ENCODE results near the gene FBP1.

- TF ChIP-seq PATZ1 (CRISPR knock-in tag; IDR thresholded peaks at IDR 0.05; ENCODE audit: borderline replicate concordance) (no peak), RARB (CRISPR knock-in tag; IDR thresholded peaks at IDR 0.05) (no peak), ISL1 (CRISPR knock-in tag; IDR thresholded peaks at IDR 0.05) (no peak), ZNF70 (CRISPR knock-in tag; IDR thresholded peaks at IDR 0.05) (no peak)
Observed at GRCh38 chr9:94577571-94577970, 61.7 kb downstream of the FBP1 start.

All from SK-N-SH treated with all-trans-retinoic acid at 6 μM for 48 hours (cell line).